ENCODE results near the gene BRAF.
"Not testable (repeated sequence)": the region's sequence is repeated elsewhere in the genome, so short reads cannot be mapped to it uniquely, and the experiment has no call there.

GRCh38 chr7:140676956-140677355 is 247.8 kb downstream of the BRAF start:
- TF ChIP-seq, protein P1, sequence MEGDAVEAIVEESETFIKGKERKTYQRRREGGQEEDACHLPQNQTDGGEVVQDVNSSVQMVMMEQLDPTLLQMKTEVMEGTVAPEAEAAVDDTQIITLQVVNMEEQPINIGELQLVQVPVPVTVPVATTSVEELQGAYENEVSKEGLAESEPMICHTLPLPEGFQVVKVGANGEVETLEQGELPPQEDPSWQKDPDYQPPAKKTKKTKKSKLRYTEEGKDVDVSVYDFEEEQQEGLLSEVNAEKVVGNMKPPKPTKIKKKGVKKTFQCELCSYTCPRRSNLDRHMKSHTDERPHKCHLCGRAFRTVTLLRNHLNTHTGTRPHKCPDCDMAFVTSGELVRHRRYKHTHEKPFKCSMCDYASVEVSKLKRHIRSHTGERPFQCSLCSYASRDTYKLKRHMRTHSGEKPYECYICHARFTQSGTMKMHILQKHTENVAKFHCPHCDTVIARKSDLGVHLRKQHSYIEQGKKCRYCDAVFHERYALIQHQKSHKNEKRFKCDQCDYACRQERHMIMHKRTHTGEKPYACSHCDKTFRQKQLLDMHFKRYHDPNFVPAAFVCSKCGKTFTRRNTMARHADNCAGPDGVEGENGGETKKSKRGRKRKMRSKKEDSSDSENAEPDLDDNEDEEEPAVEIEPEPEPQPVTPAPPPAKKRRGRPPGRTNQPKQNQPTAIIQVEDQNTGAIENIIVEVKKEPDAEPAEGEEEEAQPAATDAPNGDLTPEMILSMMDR (IDR thresholded peaks at IDR 0.05): not testable (repeated sequence)
- not testable (repeated sequence) for TF ChIP-seq POLR2A (IDR thresholded peaks at IDR 0.05)

Data from lower leg skin (tissue), 3 donors.